ENCODE data around the gene ATF6. TPM values are rescaled to one million over a fixed set of nuclear protein-coding genes. Genes with fewer than 3 reads are reported as not detected.

ATF6 gene
- total RNA-seq, 1 donor from 2014 or later: 23.9 TPM

DNA sequence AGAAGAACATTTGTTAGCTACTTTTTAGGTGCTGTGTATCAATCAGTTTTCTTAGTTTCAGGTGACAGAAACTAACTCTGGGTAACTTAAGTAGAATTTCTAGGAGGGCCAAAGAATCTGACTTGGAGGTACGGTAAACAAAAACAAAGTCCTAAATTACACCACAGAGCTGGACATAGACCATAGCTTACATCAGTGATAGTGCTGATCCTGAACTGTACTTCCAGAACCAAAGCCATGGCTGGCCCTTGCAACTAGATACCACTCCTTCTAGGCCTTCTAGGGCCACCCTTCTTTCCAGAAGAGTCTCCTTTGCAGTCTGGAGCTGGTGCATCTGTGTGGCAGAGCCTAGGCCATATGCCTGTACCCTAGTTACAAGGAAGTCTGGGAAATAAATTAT is 163.0 kb downstream of the ATF6 start:
- H3K4me3 Mint-ChIP-seq: no peak overlapping the region
- no peaks in the 10 kb centered on the region for H3K9me3 Mint-ChIP-seq
- H3K27ac Mint-ChIP-seq: no peak overlapping the region
- H3K4me1 Mint-ChIP-seq (ENCODE audit: low read depth): peaks cover 8% of the 10 kb centered on the region
- intact Hi-C loops (cut with micrococcal nuclease): no loop called here
- no peak for DNase-seq (ENCODE audit: low spot score)
- H3K36me3 Mint-ChIP-seq (ENCODE audit: low read depth): peaks cover 19% of the 10 kb centered on the region
- no peaks in the 10 kb centered on the region for H3K27me3 Mint-ChIP-seq (ENCODE audit: insufficient read depth)

DNA sequence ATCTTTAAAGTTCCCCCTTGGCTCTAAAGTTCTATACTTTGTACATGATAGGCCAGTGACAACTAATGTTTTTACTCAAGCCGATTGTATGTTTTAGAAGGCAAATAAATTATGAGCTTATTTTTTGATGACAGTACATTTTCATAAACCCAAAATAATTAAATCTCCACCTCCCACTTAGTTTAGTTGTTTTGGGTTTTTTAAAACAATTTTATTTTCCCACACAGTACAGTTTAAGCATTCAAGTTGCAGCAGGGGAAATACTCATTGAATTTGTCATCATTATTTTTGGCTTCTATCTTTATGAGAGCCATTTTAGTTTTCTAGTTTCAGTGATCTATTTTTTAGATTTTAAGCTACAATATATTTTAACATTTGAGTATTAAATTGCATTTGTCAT is 163.9 kb downstream of the ATF6 start:
- Mint-ChIP-seq H3K4me3 (no peak overlapping the region), H3K4me1 (ENCODE audit: low read depth) (peaks cover 17% of the 10 kb centered on the region)
- intact Hi-C loops (cut with micrococcal nuclease): no loop called here

DNA sequence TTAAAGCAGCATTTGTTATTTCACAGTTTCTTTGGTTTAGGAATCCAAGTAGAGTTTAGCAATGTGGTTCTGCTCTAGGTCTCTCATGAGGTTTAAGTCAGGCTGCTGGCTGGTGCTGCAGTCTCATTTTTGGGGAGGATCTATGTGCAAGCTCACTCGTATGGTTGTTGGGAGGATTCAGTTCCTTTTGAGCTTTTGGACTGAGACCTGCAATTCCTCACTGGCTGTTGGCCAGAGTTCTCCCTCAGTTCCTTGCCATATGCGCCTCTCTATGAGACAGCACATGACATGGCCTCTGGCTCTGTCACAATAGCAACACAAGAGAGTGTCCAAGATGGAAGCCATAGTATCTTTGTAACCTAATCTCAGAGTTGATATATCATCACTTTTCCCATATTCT is 166.5 kb downstream of the ATF6 start:
- peaks cover 19% of the 10 kb centered on the region for H3K36me3 Mint-ChIP-seq (ENCODE audit: low read depth)
- peaks cover 22% of the 10 kb centered on the region for H3K4me1 Mint-ChIP-seq (ENCODE audit: low read depth)
- no peak overlapping the region for H3K4me3 Mint-ChIP-seq
- H3K27ac Mint-ChIP-seq: no peak overlapping the region
- no peaks in the 10 kb centered on the region for H3K9me3 Mint-ChIP-seq
- intact Hi-C loops (cut with micrococcal nuclease): no loop called here
- DNase-seq (ENCODE audit: low spot score): no peak
- no peaks in the 10 kb centered on the region for H3K27me3 Mint-ChIP-seq (ENCODE audit: insufficient read depth)

More for the DNA sequence above, 163.9 kb downstream of the ATF6 start:
- no peak for DNase-seq (ENCODE audit: low spot score)
- Mint-ChIP-seq H3K36me3 (ENCODE audit: low read depth) (peaks cover 19% of the 10 kb centered on the region), H3K27ac (no peak overlapping the region), H3K27me3 (ENCODE audit: insufficient read depth) (no peaks in the 10 kb centered on the region), H3K9me3 (no peaks in the 10 kb centered on the region)

DNA sequence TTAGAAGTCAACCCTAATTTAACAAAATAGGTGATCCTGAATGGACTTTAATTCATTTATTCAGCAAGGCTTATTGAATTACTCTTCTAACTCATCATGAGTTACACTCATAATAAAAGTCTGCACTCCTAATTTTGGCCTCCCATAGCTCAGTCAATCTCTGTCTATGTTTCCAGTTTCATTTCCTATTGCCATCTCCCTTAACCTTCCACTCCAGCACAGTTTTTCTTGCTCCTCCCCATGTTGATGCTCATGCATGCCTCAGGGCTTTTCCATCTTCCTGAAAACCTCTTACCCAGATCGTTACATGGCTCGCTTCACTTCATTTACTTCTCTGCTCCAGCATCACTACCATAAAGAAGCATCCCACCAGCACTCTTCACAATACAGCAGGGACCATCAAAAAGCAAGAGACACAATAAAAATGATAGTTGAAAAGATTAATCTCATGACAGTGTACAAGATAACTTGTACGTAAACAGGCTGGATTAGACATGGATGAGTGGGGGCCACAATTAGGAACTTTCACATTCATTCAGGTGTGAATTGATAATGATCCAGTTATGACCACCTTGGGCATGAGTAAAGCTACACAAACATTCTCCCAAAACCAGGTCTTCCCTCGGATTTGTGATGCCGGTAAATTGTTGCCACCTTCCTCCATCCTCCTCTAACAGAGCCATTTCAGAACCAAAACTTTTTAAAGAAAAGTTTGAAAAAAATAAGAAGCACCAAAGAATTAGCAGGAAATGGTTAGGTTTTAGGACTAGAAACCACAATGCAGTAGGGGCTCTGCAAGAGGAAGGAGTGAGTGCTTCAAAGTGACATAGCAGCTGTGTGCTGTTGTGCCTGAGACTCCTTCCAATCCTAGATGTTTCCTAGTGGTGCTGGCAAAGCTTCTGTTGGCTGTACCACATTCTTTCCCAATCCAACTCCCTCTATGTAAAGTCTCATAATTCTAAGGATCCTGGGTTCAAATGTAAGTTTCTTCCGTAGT is 167.8 kb downstream of the ATF6 start:
- Mint-ChIP-seq H3K9me3 (no peaks in the 10 kb centered on the region), H3K27me3 (ENCODE audit: insufficient read depth) (no peaks in the 10 kb centered on the region), H3K27ac (peak overlapping the region; percentile 0), H3K4me3 (peak overlapping the region; percentile 27), H3K36me3 (ENCODE audit: low read depth) (peaks cover 17% of the 10 kb centered on the region), H3K4me1 (ENCODE audit: low read depth) (peaks cover 22% of the 10 kb centered on the region)
- intact Hi-C loops (cut with micrococcal nuclease): no loop called here
- peak; percentile 6 for DNase-seq (ENCODE audit: low spot score)

DNA sequence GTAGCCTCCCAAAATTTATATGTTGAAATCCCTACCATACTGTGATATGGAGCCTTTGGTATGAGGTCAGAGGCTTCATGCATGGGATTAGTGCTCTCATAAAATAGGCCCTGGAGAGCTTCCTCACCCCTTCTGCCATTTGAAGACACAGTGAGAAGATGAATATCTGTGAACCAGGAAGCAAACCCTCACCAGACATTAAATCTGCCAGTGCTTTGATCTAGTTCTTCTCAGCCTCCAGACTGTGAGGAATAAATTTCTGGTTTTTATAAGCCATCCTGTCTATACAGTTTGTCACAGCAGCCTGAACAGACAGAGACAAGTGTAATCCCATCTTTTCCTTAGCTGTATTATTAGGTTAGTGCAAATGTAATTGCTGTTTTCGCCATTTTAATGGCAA is 169.1 kb downstream of the ATF6 start:
- Mint-ChIP-seq H3K9me3 (no peaks in the 10 kb centered on the region), H3K27me3 (ENCODE audit: insufficient read depth) (no peaks in the 10 kb centered on the region), H3K4me1 (ENCODE audit: low read depth) (peaks cover 22% of the 10 kb centered on the region), H3K4me3 (no peak overlapping the region), H3K27ac (no peak overlapping the region), H3K36me3 (ENCODE audit: low read depth) (peaks cover 10% of the 10 kb centered on the region)
- DNase-seq (ENCODE audit: low spot score): no peak
- intact Hi-C loops (cut with micrococcal nuclease): no loop called here

DNA sequence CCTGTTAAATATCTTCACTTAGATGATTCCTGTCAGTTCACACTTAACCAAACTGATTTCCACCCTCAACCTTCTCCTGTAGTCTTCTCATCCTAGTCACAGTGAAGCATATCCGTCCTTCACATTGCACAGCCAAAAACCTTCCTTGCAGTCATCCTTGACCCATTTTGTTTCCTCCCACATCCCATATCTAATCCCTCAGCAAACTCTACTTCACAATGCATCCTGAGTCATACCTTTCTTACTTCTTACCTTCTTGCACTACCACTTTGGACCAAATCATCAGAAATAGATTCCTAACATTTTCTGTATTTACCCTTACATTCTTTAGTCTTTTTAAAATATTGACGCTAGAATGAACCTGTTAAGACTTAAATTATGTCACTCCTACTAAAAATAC is 170.7 kb downstream of the ATF6 start:
- DNase-seq (ENCODE audit: low spot score): no peak
- Mint-ChIP-seq H3K9me3 (no peaks in the 10 kb centered on the region), H3K36me3 (ENCODE audit: low read depth) (peaks cover 11% of the 10 kb centered on the region), H3K4me1 (ENCODE audit: low read depth) (peaks cover 22% of the 10 kb centered on the region), H3K27ac (no peak overlapping the region), H3K4me3 (no peak overlapping the region), H3K27me3 (ENCODE audit: insufficient read depth) (no peaks in the 10 kb centered on the region)
- intact Hi-C loops (cut with micrococcal nuclease): no loop called here

DNA sequence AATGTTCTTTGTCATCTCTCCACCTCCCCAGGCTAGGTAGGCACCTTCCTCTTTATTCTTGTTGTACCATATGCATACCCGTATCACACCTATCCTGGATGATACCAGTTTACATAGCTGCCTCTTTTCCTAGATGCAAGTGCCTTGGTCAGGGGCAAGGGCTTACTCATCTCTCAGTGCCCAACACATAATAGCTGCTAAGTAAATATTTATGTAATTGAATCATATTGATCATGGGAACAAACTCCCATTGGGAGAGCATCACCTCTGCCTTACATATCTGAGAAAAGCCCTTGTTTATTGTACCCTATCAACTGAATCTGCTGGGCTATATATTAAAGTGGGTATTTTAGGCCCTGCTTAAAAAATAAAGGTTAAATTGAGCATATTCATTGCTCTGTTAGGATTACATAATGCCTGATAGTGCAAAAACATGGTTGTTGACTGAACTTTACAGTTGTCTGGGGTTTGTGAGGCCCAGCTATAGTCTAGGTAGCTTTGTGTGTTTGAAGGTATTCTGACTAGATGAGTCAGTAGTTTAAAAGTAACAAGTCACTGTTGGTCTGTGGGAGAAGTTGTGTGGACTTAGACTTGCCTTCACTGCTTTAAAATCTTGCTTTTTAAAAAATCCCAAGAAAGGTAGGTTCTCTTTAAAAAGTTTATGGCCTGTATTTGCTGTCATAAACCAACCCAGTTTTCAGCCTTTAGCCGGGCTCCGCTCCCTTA is 174.9 kb downstream of the ATF6 start:
- H3K27ac Mint-ChIP-seq: no peak overlapping the region
- no peak for DNase-seq (ENCODE audit: low spot score)
- no peak overlapping the region for H3K4me3 Mint-ChIP-seq
- intact Hi-C loops (cut with micrococcal nuclease): no loop called here
- H3K9me3 Mint-ChIP-seq: no peaks in the 10 kb centered on the region
- H3K4me1 Mint-ChIP-seq (ENCODE audit: low read depth): no peaks in the 10 kb centered on the region
- H3K27me3 Mint-ChIP-seq (ENCODE audit: insufficient read depth): no peaks in the 10 kb centered on the region
- peaks cover 14% of the 10 kb centered on the region for H3K36me3 Mint-ChIP-seq (ENCODE audit: low read depth)

DNA sequence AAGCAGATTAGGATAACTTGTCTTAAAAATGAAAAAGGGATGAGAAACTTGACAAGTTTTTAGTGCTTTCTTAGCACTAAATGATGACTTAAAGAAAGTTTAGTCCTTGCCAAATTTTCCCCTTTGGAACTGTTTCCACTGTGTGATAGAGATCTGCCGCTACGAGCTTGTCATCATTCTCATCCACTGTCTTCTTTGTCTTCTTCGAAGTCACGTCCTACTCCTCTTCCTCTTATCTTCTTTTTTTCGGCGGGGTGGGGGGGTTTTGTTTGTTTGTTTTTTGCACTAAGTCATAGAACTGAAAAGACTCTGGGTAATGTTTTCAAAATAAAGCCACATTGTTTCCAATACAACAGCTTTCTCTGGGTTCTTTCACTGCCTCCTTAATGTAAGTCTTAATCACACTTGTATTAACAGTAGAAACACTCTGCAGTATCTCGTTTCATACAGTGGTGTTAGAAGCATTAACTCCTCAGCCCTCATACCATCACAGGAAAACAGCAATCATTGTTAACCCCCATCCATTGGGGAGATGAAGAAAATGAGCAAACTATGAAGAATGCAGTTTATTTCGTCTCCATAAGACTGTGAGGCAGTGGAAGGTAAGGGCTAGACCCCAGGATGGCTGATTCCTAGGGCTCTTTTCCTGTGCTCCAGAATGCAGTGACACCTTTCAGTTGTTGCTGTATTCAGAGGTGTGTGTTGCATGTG is 175.8 kb downstream of the ATF6 start:
- Mint-ChIP-seq H3K4me3 (no peak overlapping the region), H3K9me3 (no peaks in the 10 kb centered on the region), H3K27ac (no peak overlapping the region), H3K4me1 (ENCODE audit: low read depth) (no peaks in the 10 kb centered on the region), H3K27me3 (ENCODE audit: insufficient read depth) (no peaks in the 10 kb centered on the region), H3K36me3 (ENCODE audit: low read depth) (peaks cover 13% of the 10 kb centered on the region)
- no peak for DNase-seq (ENCODE audit: low spot score)
- intact Hi-C loops (cut with micrococcal nuclease): no loop called here

DNA sequence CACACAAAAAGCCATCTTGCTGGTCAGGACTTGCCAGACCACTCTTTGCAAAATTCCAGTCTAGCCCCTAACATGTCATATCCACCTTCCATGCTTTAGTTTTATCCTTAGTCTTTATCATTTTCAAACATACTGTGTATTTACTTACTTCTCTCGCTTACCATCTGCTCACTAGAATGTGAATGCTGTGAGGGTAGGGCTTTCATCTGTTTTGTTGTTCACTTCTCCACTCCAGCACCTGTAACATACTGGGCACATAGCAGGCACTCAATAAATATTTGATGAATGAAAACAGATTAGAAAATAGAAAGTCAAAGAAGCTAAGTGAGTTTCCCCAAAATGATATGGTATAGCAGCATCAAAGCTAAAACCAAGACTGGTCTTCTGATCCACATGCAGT is 177.6 kb downstream of the ATF6 start:
- H3K9me3 Mint-ChIP-seq: no peaks in the 10 kb centered on the region
- H3K27ac Mint-ChIP-seq: no peak overlapping the region
- no peak overlapping the region for H3K4me3 Mint-ChIP-seq
- no peaks in the 10 kb centered on the region for H3K4me1 Mint-ChIP-seq (ENCODE audit: low read depth)
- DNase-seq (ENCODE audit: low spot score): no peak
- peaks cover 16% of the 10 kb centered on the region for H3K36me3 Mint-ChIP-seq (ENCODE audit: low read depth)
- H3K27me3 Mint-ChIP-seq (ENCODE audit: insufficient read depth): no peaks in the 10 kb centered on the region
- intact Hi-C loops (cut with micrococcal nuclease): no loop called here

DNA sequence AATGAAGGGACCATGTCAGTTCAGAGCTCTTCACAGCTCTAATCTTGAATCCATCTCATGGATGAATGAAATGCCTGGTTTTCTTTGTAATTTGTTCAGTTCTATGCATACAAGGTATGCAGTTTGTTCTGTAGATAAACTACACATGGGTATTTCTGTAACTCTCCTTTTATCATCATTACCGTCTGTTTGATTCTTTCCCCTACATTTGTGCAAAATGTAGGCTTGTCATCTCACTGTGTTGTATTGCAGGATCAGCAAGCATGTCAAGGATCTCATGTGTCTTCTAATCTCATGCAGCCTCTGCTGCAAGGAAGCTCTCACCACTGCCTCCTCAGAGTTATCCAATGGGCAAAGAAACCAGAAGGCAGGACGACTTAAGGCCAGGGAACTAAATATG is 178.3 kb downstream of the ATF6 start:
- DNase-seq (ENCODE audit: low spot score): no peak
- Mint-ChIP-seq H3K27me3 (ENCODE audit: insufficient read depth) (no peaks in the 10 kb centered on the region), H3K9me3 (no peaks in the 10 kb centered on the region), H3K4me3 (no peak overlapping the region), H3K4me1 (ENCODE audit: low read depth) (no peaks in the 10 kb centered on the region), H3K36me3 (ENCODE audit: low read depth) (peaks cover 16% of the 10 kb centered on the region), H3K27ac (no peak overlapping the region)
- intact Hi-C loops (cut with micrococcal nuclease): no loop called here

DNA sequence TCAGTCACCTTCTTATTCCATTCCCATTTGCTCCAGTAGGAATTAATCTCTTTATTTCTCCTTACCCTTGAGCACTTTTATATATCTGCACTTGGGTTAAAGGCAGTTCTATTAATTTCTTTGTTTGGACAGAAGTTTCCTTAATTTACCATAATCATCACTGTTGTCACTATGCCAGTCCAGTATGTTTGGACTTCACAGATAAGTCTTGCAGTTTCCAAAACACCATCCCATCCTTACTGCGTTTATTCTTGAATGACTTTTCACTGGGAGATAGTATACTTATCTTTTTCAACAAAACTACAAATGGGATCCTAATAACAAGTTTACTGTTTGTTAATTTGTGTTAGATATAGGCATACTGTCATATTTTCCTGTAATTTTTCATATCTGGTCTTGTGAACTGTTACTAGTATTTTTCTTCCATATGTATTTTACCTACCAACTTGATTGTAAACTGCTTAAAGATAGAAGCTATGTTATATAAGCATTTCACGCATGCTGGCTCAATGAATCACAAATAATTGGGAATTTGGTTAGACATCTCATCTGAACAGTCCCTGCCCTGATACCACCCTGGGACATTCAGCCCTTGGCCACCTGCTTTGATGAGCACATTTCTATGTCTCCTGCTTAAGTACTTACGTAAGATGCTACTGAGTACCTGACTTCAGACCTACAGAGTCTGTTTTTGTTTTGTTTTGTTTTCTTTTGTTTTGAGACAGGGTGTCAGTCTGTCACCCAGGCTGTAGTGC is 179.4 kb downstream of the ATF6 start:
- Mint-ChIP-seq H3K4me3 (no peak overlapping the region), H3K4me1 (ENCODE audit: low read depth) (no peaks in the 10 kb centered on the region), H3K27me3 (ENCODE audit: insufficient read depth) (no peaks in the 10 kb centered on the region), H3K36me3 (ENCODE audit: low read depth) (peaks cover 16% of the 10 kb centered on the region), H3K9me3 (no peaks in the 10 kb centered on the region), H3K27ac (no peak overlapping the region)
- intact Hi-C loops (cut with micrococcal nuclease): no loop called here
- no peak for DNase-seq (ENCODE audit: low spot score)

All from activated T-helper 1 cell treated with anti-CD3 and anti-CD28 coated beads, Interleukin-12 subunit alpha, Interleukin-12 subunit beta, Interleukin-2, Interleukin-4 antibody, amounts not matched to agents 30 ng/mL and 10 ng/mL and 1 ng/mL, durations not matched to agents 14 hours and 24 hours and 36 hours (primary cell).